Activated CD4-positive, alpha-beta T cell treated with anti-CD3 and anti-CD28 coated beads, Interleukin-2, amount 10 ng/mL, durations not matched to agents 24 days and 14 days (primary cell): ENCODE data around the gene SHISAL2A. TPM values are rescaled to one million over a fixed set of nuclear protein-coding genes. Genes with fewer than 3 reads are reported as not detected.

Source experiments
- DNase-seq: peaks from one replicate; pipeline ENCODE4 v3.0.0; 2022
- H3K27ac Mint-ChIP-seq: one replicate; pipeline ENCODE4 v1.8.0; 2022; ENCODE audit warnings: mild to moderate bottlenecking, mixed read lengths
- H3K27me3 Mint-ChIP-seq: one replicate; pipeline ENCODE4 v1.8.0; 2022; ENCODE audit warnings: mixed read lengths
- H3K36me3 Mint-ChIP-seq: one replicate; pipeline ENCODE4 v1.8.0; 2022; ENCODE audit warnings: low read depth, mild to moderate bottlenecking, mixed read lengths
- H3K4me1 Mint-ChIP-seq: one replicate; pipeline ENCODE4 v1.8.0; 2021; ENCODE audit warnings: mixed read lengths
- H3K4me3 Mint-ChIP-seq: one replicate; pipeline ENCODE4 v1.8.0; 2022; ENCODE audit warnings: mild to moderate bottlenecking, moderate library complexity, mixed read lengths
- H3K9me3 Mint-ChIP-seq: one replicate; pipeline ENCODE4 v1.8.0; 2021; ENCODE audit warnings: mixed read lengths
- intact Hi-C: fragments of 100-400 bp; cut with micrococcal nuclease; formaldehyde crosslinking; loops from one replicate; pipeline ENCODE4 v1.15.1; 2023
- total RNA-seq: library from RNA; stranded (reverse); gene quantifications from 2 replicates; pipeline ENCODE4 v1.2.3, GENCODE V29; 2022

SHISAL2A gene
- total RNA-seq, 1 donor from 2014 or later = 4.8 TPM

DNA sequence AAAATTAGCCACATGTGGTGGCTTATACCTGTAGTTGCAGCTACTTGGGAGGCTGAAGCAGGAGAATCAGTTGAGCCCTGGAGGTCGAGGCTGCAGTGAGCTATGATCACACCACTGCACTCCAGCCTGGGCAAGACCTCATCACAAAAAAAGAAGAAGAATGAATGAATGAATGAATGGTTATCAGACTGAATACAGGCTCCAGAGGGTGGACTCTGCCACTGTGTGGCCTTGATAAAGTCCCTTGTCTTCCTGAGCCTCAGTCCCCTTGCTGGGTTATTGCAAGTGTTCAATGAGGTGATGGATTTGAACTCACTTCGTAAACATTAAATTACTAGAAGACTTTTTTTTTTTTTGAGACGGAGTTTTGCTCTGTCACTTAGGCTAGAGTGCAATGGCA lies 24.7 kb downstream of the SHISAL2A start:
- H3K36me3 Mint-ChIP-seq = peaks cover 9% of the 10 kb centered on the region
- peaks cover 6% of the 10 kb centered on the region for H3K9me3 Mint-ChIP-seq
- no peaks in the 10 kb centered on the region for H3K27me3 Mint-ChIP-seq
- DNase-seq = no peak
- H3K4me3 Mint-ChIP-seq = no peak overlapping the region
- peak overlapping the region; percentile 10 for H3K27ac Mint-ChIP-seq
- H3K4me1 Mint-ChIP-seq = peaks cover 21% of the 10 kb centered on the region
- intact Hi-C loops = no loop called here

- peak overlapping the region; percentile 88 for H3K27ac Mint-ChIP-seq
- intact Hi-C loops = loop anchor here (1.0 kb wide), 2 partner anchors 21 to 28 kb away; no protein-coding TSS in a partner anchor
- peaks cover 7% of the 10 kb centered on the region for H3K36me3 Mint-ChIP-seq
- H3K4me1 Mint-ChIP-seq = peaks cover 21% of the 10 kb centered on the region
- peak overlapping the region; percentile 2 for H3K4me3 Mint-ChIP-seq
- no peaks in the 10 kb centered on the region for H3K27me3 Mint-ChIP-seq
- peaks cover under 1% of the 10 kb centered on the region for H3K9me3 Mint-ChIP-seq
- no peak for DNase-seq
Observed at GRCh38 chr1:52658795-52659194, 25.8 kb downstream of the SHISAL2A start.

- H3K4me1 Mint-ChIP-seq = peaks cover 21% of the 10 kb centered on the region
- intact Hi-C loops = loop anchor here (1.0 kb wide), 2 partner anchors 22 to 27 kb away; no protein-coding TSS in a partner anchor
Observed at GRCh38 chr1:52659356-52659755, 26.4 kb downstream of the SHISAL2A start.

GRCh38 chr1:52659851-52660596 lies 27.1 kb downstream of the SHISAL2A start:
- Mint-ChIP-seq H3K4me1 (peaks cover 21% of the 10 kb centered on the region), H3K36me3 (peaks cover 5% of the 10 kb centered on the region), H3K4me3 (no peak overlapping the region), H3K9me3 (no peaks in the 10 kb centered on the region), H3K27ac (peak overlapping the region; percentile 88), H3K27me3 (no peaks in the 10 kb centered on the region)
- DNase-seq = no peak
- intact Hi-C loops = loop anchor here (1.0 kb wide), 2 partner anchors 23 to 26 kb away; no protein-coding TSS in a partner anchor

More at GRCh38 chr1:52659356-52659755, 26.4 kb downstream of the SHISAL2A start:
- peak; percentile 74 for DNase-seq
- no peak overlapping the region for H3K4me3 Mint-ChIP-seq
- no peaks in the 10 kb centered on the region for H3K27me3 Mint-ChIP-seq
- H3K9me3 Mint-ChIP-seq = no peaks in the 10 kb centered on the region
- peaks cover 5% of the 10 kb centered on the region for H3K36me3 Mint-ChIP-seq
- H3K27ac Mint-ChIP-seq = peak overlapping the region; percentile 88

DNA sequence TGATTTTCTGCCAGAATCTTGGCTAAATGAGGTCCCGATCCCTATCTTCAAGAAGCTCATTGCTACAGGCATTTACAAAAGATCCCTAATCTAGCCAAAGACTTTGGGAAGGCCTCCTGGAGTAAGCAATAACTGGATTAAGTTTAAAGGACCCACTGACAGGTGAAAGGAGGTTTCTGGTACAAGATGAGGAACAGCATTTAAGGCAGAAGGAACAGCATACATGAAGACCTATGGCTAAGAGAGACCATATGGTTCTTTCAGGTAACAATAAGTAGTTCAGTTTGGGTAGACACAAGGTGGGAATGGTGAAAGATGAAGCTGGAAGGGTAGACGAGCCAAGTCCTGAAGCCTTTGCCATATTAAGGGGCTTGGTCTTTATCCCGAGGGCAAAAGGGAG lies 27.8 kb downstream of the SHISAL2A start:
- H3K4me1 Mint-ChIP-seq = peaks cover 21% of the 10 kb centered on the region
- intact Hi-C loops = no loop called here
- H3K9me3 Mint-ChIP-seq = no peaks in the 10 kb centered on the region
- no peak for DNase-seq
- no peaks in the 10 kb centered on the region for H3K27me3 Mint-ChIP-seq
- H3K36me3 Mint-ChIP-seq = peaks cover 2% of the 10 kb centered on the region
- H3K27ac Mint-ChIP-seq = no peak overlapping the region
- no peak overlapping the region for H3K4me3 Mint-ChIP-seq

- no peak overlapping the region for H3K27ac Mint-ChIP-seq
- no peaks in the 10 kb centered on the region for H3K36me3 Mint-ChIP-seq
- H3K4me1 Mint-ChIP-seq = peaks cover 21% of the 10 kb centered on the region
- no peaks in the 10 kb centered on the region for H3K9me3 Mint-ChIP-seq
- intact Hi-C loops = no loop called here
- no peak for DNase-seq
- no peaks in the 10 kb centered on the region for H3K27me3 Mint-ChIP-seq
- H3K4me3 Mint-ChIP-seq = no peak overlapping the region
Observed at GRCh38 chr1:52662645-52663313, 29.8 kb downstream of the SHISAL2A start.

DNA sequence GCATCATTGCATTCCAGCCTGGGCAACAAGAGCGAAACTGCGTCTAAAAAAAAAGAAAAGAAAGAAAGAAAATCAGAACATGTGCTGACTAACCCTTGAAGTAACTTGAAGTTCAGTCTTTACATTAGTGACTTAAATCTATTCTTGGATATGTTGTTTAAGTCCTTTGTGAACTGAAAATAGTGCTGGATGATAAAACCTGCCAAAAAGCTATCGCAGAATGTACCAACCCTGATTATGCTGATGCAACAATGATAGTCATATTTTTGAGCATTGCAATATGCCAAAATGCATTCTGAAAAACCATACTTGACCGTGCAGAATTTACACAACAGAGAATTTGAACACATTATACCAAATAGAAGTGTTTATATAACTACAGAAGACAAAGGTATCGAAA lies 30.7 kb downstream of the SHISAL2A start:
- Mint-ChIP-seq H3K4me1 (peaks cover 16% of the 10 kb centered on the region), H3K27ac (no peak overlapping the region), H3K9me3 (no peaks in the 10 kb centered on the region), H3K4me3 (no peak overlapping the region), H3K36me3 (no peaks in the 10 kb centered on the region), H3K27me3 (no peaks in the 10 kb centered on the region)
- no peak for DNase-seq
- intact Hi-C loops = no loop called here

DNA sequence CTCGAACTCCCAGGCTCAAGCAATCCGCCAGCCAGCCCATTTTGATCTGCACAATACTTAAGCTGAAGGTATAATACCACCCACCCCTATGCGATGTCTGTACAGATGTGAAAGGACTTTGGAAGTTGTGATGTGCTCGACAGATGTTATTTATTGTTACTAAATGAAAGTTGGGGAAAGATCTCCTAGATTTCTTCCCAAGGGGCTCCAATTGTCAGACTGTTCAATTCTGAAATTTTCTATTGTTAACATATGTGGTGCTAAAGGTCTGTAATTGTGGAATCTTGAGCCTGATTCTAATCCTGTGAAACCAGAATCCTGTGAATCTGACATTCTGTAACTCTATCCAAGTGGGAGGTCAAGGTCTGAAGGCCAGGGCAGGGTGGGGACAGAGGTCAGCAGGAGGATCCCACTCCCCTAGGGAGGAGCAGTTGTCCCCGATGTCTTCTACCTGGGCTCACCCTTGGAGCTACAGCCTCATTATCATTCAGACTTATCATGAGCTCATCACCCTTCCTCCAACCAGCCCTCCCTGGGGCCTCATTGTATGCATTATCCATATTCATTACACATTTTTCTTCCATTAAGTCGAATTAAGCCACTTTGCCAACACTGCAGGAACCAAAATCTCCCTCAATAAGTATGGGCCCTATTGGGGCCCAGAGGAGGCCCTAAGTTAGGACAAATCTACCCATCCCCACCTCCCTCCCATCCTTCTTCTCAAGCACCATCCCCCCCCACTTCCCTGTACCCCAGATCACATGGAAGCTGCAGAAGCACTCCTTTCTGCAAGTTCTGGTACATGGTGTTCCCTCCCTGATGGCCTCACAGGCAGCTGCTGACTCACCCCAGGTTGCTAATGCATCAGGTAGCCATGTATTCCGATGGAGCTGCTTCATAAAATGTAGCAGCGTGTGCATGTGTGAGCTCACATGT lies 32.3 kb downstream of the SHISAL2A start:
- no peak overlapping the region for H3K4me3 Mint-ChIP-seq
- no peak for DNase-seq
- H3K36me3 Mint-ChIP-seq = peaks cover 2% of the 10 kb centered on the region
- H3K4me1 Mint-ChIP-seq = peaks cover 4% of the 10 kb centered on the region
- intact Hi-C loops = no loop called here
- H3K9me3 Mint-ChIP-seq = no peaks in the 10 kb centered on the region
- H3K27me3 Mint-ChIP-seq = no peaks in the 10 kb centered on the region
- H3K27ac Mint-ChIP-seq = no peak overlapping the region

- Mint-ChIP-seq H3K27me3 (no peaks in the 10 kb centered on the region), H3K36me3 (peaks cover 2% of the 10 kb centered on the region), H3K4me3 (no peak overlapping the region), H3K27ac (no peak overlapping the region), H3K9me3 (no peaks in the 10 kb centered on the region), H3K4me1 (no peaks in the 10 kb centered on the region)
- DNase-seq = no peak
- intact Hi-C loops = no loop called here
Observed at GRCh38 chr1:52667290-52667689, 34.3 kb downstream of the SHISAL2A start.

DNA sequence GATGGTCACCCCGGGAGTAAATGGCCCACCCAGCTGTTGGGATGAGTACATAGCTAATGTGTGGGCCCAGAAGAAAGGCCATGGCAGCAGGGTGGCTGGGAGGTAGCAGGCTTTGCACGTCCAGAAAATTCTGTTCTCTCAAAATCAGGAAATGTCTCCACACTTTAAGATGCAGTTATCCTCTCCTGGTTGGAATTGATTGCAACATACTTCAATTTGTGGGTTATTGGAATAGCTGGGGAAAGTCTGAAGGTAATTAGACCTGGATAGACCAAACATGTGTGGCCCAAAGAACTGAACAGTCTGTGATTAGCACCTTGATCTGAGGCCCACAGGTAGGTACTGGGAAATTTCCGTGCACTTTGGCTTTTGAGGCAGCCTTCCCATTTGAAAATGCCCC lies 35.0 kb downstream of the SHISAL2A start:
- peaks cover 2% of the 10 kb centered on the region for H3K36me3 Mint-ChIP-seq
- H3K4me3 Mint-ChIP-seq = no peak overlapping the region
- no peak for DNase-seq
- no peak overlapping the region for H3K27ac Mint-ChIP-seq
- H3K9me3 Mint-ChIP-seq = no peaks in the 10 kb centered on the region
- no peaks in the 10 kb centered on the region for H3K27me3 Mint-ChIP-seq
- intact Hi-C loops = no loop called here
- H3K4me1 Mint-ChIP-seq = no peaks in the 10 kb centered on the region

DNA sequence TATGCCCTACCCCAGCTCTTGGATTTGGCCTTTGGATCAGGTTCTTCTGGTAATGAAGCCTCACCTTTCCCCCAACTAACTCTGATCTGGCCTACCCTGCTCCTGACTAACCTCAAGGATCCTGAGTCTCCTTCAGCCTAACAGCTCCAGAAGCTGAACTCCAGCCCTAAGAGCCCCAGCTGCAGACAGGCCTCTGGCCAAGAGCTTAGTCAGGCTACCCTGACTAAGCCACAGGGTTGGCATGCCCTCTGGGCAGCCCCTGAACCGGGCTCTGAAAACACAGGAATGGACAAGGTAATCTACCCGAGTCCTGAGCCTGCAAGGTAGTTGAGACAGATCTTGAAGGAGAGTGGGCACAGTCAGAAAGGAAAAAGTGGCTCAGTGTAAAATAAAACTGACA lies 35.7 kb downstream of the SHISAL2A start:
- intact Hi-C loops = no loop called here
- DNase-seq = no peak
- Mint-ChIP-seq H3K4me3 (no peak overlapping the region), H3K27me3 (no peaks in the 10 kb centered on the region), H3K36me3 (peaks cover 2% of the 10 kb centered on the region), H3K9me3 (no peaks in the 10 kb centered on the region), H3K27ac (no peak overlapping the region), H3K4me1 (peaks cover under 1% of the 10 kb centered on the region)

DNA sequence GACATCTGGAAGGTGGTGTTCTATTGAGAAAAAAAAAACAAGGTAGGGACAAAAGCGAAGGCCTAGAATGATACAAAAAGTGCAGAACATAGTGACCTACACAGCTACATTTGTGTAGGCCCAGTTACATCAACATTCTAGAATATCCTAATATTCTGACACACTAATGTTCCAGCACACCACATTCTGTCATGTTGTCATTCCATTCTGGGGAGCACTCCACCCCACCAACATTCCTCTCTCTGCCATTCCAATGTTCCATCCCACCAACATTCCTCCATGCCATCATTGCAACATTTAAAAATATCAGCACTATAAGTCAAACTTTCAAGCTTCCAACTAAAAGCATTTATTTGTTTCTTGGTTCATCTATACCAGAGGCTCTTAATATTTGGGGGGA lies 36.7 kb downstream of the SHISAL2A start:
- no peak for DNase-seq
- H3K36me3 Mint-ChIP-seq = peaks cover 2% of the 10 kb centered on the region
- no peaks in the 10 kb centered on the region for H3K27me3 Mint-ChIP-seq
- H3K9me3 Mint-ChIP-seq = no peaks in the 10 kb centered on the region
- no peak overlapping the region for H3K4me3 Mint-ChIP-seq
- no peak overlapping the region for H3K27ac Mint-ChIP-seq
- intact Hi-C loops = no loop called here
- peaks cover 8% of the 10 kb centered on the region for H3K4me1 Mint-ChIP-seq

- Mint-ChIP-seq H3K4me1 (peaks cover 13% of the 10 kb centered on the region), H3K36me3 (peaks cover 2% of the 10 kb centered on the region), H3K27ac (no peak overlapping the region), H3K27me3 (no peaks in the 10 kb centered on the region), H3K4me3 (no peak overlapping the region), H3K9me3 (no peaks in the 10 kb centered on the region)
- intact Hi-C loops = no loop called here
- DNase-seq = no peak
Observed at GRCh38 chr1:52670604-52671003, 37.6 kb downstream of the SHISAL2A start.
